ENCODE results near the gene KCMF1. TPM values are rescaled to one million over a fixed set of nuclear protein-coding genes. Genes with fewer than 3 reads are reported as not detected.

Gene KCMF1
- polyA plus RNA-seq, 1 donor (not counting 4 experiments of a cell fraction or from before 2014, with no cell fraction given) = 111 TPM

DNA sequence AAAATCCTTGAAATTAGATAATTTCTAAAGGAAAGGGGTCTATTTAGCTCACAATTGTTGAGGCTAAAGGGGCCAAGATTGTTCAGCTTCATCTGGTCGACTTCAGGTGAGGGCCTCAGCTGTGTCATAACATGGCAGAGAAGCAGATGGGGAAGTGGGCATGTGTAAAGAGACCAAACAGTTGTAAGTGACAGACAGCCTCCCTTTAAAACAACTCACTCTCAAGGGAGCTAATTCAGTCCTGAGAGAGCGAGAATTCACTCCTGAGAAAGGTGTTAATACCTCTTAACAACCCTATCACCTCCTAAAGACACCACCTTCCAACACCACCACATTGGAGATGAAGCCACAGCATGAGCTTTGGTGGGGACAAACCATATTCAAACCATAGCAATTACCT, 62.4 kb downstream of the KCMF1 start:
- dilution Hi-C loops (cut with MboI; ENCODE audit: extremely low pct_ligation_motif_present, low sequenced_read_pairs) = no loop called here
- H3K79me2 ChIP-seq (ENCODE audit: control insufficient read depth, insufficient read depth, low read length) = peaks cover 46% of the 10 kb centered on the region
- no peaks in the 10 kb centered on the region for H3K27me3 ChIP-seq (ENCODE audit: control insufficient read depth, extremely low read depth, insufficient read depth, low read length)
- H3K4me3 ChIP-seq (ENCODE audit: control insufficient read depth in 2 of 3, extremely low read depth in 1 of 3, insufficient read depth in 2 of 3, low read depth in 1 of 3, low read length in 3 of 3) = no peak overlapping the region
- H3K4me1 ChIP-seq (ENCODE audit: control insufficient read depth, extremely low read depth, insufficient read depth, low read length) = no peaks in the 10 kb centered on the region
- H3K4me2 ChIP-seq (ENCODE audit: control insufficient read depth, extremely low read depth, insufficient read depth, low read depth, low read length) = no peak overlapping the region
- FAIRE-seq (no peak), DNase-seq (ENCODE audit: low read depth, low spot score) (no peak)
- no peaks in the 10 kb centered on the region for H3K9me3 ChIP-seq (ENCODE audit: control insufficient read depth, low read depth, low read length)
- H2AFZ ChIP-seq (ENCODE audit: control insufficient read depth, low read length) = no peak overlapping the region
- TF ChIP-seq EZH2 (IDR thresholded peaks at IDR 0.05; ENCODE audit: low read length) = no peak
- TF ChIP-seq, protein P1, sequence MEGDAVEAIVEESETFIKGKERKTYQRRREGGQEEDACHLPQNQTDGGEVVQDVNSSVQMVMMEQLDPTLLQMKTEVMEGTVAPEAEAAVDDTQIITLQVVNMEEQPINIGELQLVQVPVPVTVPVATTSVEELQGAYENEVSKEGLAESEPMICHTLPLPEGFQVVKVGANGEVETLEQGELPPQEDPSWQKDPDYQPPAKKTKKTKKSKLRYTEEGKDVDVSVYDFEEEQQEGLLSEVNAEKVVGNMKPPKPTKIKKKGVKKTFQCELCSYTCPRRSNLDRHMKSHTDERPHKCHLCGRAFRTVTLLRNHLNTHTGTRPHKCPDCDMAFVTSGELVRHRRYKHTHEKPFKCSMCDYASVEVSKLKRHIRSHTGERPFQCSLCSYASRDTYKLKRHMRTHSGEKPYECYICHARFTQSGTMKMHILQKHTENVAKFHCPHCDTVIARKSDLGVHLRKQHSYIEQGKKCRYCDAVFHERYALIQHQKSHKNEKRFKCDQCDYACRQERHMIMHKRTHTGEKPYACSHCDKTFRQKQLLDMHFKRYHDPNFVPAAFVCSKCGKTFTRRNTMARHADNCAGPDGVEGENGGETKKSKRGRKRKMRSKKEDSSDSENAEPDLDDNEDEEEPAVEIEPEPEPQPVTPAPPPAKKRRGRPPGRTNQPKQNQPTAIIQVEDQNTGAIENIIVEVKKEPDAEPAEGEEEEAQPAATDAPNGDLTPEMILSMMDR (optimal IDR thresholded peaks at IDR 0.05 in 1 of 3, IDR thresholded peaks at IDR 0.05 in 1 of 3, conservative IDR thresholded peaks at IDR 0.05 in 1 of 3; ENCODE audit: extremely low read depth in 1 of 3, insufficient read depth in 2 of 3, low read length in 3 of 3) = no peak
- no peak overlapping the region for H3K27ac ChIP-seq (ENCODE audit: control insufficient read depth, insufficient read depth, low read length)
- peaks cover 2% of the 10 kb centered on the region for H4K20me1 ChIP-seq (ENCODE audit: control insufficient read depth, extremely low read depth, insufficient read depth, low read length)
- H3K9ac ChIP-seq (ENCODE audit: control insufficient read depth, extremely low read depth, insufficient read depth, low read length) = no peak overlapping the region
- no peaks in the 10 kb centered on the region for H3K9me1 ChIP-seq (ENCODE audit: control insufficient read depth, extremely low read depth, insufficient read depth, low read length)
- H3K36me3 ChIP-seq (ENCODE audit: control insufficient read depth in 2 of 2, extremely low read depth in 1 of 2, insufficient read depth in 2 of 2, low read length in 2 of 2) = peaks cover 15 to 18% of the 10 kb centered on the region in 2 experiments

DNA sequence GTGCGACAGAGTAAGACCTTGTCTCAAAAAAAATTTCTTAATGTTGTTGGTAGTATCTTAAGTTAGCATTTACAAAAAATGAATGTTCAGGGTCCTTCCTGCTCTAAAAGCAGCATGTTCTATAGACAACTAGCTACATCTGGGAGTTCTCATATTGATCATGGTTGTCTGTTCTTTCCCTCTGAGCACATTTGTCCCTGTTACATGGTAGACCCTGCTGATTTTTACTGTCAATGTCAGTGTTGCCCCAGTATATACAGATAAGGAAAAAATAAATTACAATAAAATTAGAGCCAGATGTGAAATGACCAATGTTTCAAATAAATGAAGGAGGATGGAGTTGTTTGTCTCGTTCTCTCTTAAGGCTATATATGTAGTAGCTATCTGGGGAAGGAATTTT, 63.2 kb downstream of the KCMF1 start:
- no peak overlapping the region for H3K9ac ChIP-seq (ENCODE audit: control insufficient read depth, extremely low read depth, insufficient read depth, low read length)
- peaks cover 2% of the 10 kb centered on the region for H4K20me1 ChIP-seq (ENCODE audit: control insufficient read depth, extremely low read depth, insufficient read depth, low read length)
- FAIRE-seq = no peak
- H2AFZ ChIP-seq (ENCODE audit: control insufficient read depth, low read length) = no peak overlapping the region
- H3K27me3 ChIP-seq (ENCODE audit: control insufficient read depth, extremely low read depth, insufficient read depth, low read length) = no peaks in the 10 kb centered on the region
- H3K9me3 ChIP-seq (ENCODE audit: control insufficient read depth, low read depth, low read length) = no peaks in the 10 kb centered on the region
- peaks cover 15 to 18% of the 10 kb centered on the region in 2 experiments for H3K36me3 ChIP-seq (ENCODE audit: control insufficient read depth in 2 of 2, extremely low read depth in 1 of 2, insufficient read depth in 2 of 2, low read length in 2 of 2)
- H3K9me1 ChIP-seq (ENCODE audit: control insufficient read depth, extremely low read depth, insufficient read depth, low read length) = no peaks in the 10 kb centered on the region
- TF ChIP-seq, protein P1 (optimal IDR thresholded peaks at IDR 0.05 in 1 of 3, IDR thresholded peaks at IDR 0.05 in 1 of 3, conservative IDR thresholded peaks at IDR 0.05 in 1 of 3; ENCODE audit: extremely low read depth in 1 of 3, insufficient read depth in 2 of 3, low read length in 3 of 3) = no peak
- TF ChIP-seq EZH2 (IDR thresholded peaks at IDR 0.05; ENCODE audit: low read length) = no peak
- no peak overlapping the region for H3K4me3 ChIP-seq (ENCODE audit: control insufficient read depth in 2 of 3, extremely low read depth in 1 of 3, insufficient read depth in 2 of 3, low read depth in 1 of 3, low read length in 3 of 3)
- H3K79me2 ChIP-seq (ENCODE audit: control insufficient read depth, insufficient read depth, low read length) = peaks cover 46% of the 10 kb centered on the region
- dilution Hi-C loops (cut with MboI; ENCODE audit: extremely low pct_ligation_motif_present, low sequenced_read_pairs) = no loop called here
- H3K4me1 ChIP-seq (ENCODE audit: control insufficient read depth, extremely low read depth, insufficient read depth, low read length) = no peaks in the 10 kb centered on the region
- no peak for DNase-seq (ENCODE audit: low read depth, low spot score)
- no peak overlapping the region for H3K27ac ChIP-seq (ENCODE audit: control insufficient read depth, insufficient read depth, low read length)
- H3K4me2 ChIP-seq (ENCODE audit: control insufficient read depth, extremely low read depth, insufficient read depth, low read depth, low read length) = no peak overlapping the region
